Raji (cell line): ENCODE data around the gene ARHGEF6.

Experiments
- POLR2A ChIP-seq: IDR thresholded peaks from 2 replicates; pipeline ENCODE4 v1.6.1; 2011; ENCODE audit warnings: low read depth, low read length, control low read depth; ENCODE audit not compliant: insufficient read depth

The ARHGEF6 gene

DNA sequence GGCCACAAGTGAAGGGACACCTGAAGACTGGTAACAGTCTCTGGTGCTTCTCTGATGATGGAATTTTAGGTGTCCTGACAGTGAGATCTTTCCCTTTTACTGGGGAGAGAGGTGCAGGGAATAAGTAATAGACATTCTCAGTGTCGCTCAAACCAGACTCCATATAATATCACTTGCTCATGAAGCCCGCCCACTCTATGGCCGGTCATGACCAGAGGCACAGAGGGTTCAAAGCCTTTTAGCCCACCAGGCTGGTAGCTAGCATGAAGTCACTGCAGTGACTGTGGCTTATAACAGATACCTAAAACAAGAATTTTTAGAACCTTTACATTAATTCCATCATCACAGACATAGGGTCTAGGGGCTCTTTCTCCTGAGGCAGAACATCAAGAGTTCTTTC, 129.9 kb downstream of the ARHGEF6 start:
- no peak for TF ChIP-seq POLR2A

DNA sequence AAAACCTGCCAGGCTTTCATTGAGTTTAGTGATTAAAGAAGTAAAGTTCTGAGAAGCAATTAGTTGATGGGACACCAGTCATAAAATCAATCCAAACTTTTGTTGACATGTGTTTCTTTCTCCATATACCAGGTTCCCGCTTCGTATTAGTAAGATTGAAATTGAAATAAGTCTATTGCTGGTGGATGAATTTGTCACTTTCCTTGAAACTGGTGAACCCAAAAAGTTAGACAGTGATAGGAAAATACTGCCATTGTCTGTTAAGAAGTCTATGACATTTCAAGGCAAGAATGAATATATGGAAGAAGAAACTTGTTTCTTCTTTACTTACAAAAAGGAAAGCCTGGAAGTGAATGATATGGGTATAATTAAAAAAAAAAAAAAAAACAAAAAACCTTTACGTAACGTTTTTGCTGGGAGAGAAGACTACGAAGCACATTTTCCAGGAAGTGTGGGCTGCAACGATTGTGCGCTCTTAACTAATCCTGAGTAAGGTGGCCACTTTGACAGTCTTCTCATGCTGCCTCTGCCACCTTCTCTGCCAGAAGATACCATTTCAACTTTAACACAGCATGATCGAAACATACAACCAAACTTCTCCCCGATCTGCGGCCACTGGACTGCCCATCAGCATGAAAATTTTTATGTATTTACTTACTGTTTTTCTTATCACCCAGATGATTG, 132.9 kb downstream of the ARHGEF6 start, which contains the start of gene CD40LG:
Gene CD40LG (plus strand): TSS at position 482 of the 684 bp plus-strand sequence. CDS start 91 bp downstream, at position 573.
- TF ChIP-seq POLR2A, result no peak

DNA sequence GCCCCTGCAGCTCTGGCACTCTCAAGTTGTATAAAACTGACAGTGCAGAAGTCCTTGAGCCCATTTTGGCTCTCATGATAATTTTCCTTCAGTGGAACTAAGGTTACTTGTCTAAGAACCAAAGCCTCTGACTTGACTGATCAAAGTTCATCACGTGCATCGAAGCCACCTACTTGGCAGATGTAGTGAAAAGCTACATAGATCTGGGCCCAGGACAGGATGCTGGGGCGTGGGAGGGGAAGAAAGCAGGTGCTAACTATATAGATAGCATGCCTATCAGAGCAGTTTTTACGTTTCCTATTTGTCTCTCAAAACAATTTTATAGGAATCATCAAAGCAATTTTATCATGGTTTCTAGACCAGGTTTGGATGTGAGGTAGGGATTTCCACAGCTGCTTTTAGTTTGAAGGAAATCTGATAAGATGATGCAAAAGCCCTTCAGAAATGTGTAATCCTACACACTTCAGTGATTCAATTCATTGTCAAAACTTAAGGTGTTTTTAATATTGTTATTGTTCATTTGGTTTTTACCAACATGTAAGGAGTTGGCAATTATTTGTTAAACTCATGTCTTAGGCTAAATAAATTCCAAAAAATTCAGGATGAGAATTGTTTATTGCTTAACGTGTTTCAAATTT, 134.0 kb downstream of the ARHGEF6 start:
- no peak for TF ChIP-seq POLR2A

DNA sequence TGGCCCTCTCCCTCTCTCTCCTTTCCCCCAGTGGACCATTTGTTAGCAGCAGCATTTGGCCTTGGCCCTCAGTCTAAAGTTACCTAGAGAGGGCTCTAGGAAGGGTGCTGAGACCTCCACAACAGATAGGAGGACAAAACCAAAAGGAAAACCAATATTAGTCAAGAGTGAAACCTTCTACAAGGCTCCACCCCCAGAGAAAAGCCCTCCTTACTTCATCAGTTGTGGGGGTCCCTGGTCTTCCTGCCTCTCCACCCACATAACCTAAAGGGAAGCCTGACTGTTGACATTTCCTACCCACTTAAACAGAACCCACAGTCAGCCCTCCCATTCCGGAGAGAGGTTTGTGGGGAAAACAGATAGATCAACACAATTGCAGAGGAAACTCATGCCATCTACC, 137.5 kb downstream of the ARHGEF6 start:
- TF ChIP-seq POLR2A, result no peak

DNA sequence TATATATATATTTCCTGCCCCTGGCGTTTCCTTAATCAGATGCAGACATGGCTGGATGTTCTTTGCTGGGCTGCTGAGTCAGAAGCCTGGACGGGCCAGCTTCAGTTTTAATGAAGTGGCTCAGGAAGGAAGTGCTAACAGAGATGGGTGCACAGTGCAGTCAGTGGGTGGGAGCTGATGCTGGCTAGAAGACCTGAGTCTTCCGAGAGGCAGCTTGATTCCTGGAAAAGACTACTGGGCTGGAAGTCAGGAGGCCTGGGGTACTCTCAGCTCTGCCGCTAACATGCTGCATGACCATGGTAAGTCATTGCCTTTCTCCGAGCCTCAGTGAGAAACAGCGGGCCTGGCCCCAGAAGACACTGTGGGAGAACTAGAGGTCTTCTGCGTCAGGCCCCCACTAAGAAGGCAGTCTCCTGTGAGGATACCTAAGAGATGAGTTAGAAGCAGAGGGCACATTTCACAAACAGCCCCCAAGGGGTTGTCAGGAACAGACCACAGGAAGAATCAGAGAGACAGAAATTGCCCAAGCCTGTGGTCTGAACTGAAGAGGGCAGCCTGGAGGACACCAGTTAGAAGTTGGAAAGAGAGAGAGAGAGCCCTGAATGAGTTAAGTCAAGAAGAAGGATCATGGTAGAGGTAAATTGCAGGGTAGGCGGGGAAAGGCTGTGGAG, 141.1 kb downstream of the ARHGEF6 start:
- TF ChIP-seq POLR2A, result no peak

DNA sequence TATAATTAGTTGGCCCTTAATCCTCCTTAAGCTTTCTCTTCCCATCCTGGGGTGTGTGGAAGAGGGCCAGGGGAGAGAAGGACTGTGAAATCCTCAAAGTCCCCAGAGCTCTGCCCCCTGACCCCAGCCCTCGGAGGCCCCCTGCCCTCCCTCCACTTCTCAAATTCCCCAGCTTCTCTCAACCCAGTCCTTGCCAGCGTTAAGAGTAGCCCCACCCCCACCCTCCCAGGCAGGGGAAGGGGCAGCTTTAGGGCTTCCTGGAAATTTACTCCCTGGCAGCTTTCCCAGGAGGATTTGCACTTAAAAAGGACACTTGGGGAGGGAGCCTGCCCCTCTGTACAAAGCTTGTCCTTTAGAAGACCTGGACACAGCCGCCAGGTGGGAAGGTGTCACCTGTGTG, 144.6 kb downstream of the ARHGEF6 start:
- TF ChIP-seq POLR2A, result no peak

DNA sequence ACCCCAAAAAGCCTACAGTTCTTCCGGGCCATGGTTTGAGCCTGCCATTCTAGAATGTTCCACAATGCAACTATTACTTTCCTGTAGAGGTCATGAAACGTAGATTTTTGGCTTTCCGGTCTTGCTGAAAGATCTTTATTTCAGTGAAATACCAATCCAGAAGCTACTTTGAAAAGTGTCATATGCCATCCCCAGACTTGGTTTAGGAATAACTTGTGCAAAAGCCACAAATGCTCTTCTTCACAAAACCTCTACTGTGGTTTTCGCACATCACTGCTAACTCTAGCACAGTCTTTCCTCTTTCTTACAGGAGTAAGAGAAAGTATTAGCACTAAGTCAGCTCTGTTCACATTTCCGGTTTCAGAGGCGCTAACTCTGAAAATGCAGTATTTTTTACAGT, 145.5 kb downstream of the ARHGEF6 start:
- no peak for TF ChIP-seq POLR2A

DNA sequence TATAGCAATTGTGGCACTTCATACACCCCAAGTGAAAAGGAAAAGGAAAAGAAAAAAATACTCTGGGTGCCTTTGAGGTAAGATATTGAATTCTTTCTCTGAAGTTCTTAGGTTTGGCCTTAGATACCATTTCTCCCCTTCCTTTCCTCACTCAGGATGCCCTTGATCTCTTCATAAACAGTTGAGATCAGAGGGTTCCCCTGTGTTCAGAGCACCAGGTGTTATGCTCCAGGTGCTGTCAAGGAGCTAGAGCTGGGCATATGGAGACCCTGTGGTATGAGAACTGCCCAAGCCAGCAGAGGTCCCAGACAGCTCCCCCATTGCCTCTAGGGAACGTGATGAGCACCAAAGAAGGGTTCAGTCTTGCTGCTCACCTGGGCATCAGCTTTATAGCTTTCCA, 149.9 kb downstream of the ARHGEF6 start:
- no peak for TF ChIP-seq POLR2A

DNA sequence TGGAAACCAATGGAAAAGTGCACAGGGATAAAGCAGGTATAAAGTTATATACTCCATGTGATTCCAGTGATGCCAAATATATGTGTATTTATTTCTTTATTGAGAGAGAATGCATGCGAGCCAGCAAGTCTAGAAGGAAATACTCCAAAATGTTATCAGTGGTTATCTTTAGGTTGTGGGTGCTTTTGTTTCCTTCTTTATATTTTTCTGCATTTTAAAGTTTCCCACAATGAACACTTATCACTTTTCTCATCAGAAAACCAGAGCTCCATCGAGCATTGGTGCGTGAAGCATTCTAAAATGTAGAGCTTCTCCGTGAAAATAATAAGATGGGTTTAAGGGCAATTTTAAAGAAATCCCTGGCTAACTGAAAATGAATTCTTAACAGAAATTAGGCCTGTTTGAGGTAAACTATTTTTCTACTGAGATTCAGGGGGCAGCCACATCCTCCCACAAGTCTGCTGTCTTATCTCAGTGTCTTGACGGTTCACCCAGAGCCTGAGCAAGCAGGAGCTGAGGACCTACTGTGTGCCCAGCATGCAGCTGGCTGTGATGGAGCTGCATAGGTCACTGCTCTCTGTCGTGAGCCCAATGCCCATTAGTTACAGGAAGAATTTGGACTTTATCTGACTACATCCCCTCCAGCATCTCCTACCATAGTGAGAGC, 151.5 kb downstream of the ARHGEF6 start:
- TF ChIP-seq POLR2A, result no peak

DNA sequence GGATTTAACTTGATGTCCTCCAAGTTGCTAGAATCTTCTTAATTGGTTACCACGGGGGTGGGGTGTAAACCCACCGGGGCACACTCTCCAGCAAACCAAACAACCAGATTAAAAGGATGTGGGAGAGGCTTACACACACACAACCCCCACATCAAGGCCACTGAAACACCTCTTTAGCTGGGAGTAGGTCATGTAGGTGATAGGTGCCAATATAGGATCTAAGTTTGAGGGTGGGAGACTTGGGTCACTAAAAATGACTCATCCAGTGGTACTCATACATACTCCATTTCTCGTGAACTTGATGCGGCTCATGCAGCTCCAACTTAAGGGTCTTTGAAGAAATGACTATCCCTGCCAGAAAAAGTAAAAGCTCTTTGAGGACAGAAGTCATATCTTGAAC, 153.3 kb downstream of the ARHGEF6 start:
- no peak for TF ChIP-seq POLR2A

DNA sequence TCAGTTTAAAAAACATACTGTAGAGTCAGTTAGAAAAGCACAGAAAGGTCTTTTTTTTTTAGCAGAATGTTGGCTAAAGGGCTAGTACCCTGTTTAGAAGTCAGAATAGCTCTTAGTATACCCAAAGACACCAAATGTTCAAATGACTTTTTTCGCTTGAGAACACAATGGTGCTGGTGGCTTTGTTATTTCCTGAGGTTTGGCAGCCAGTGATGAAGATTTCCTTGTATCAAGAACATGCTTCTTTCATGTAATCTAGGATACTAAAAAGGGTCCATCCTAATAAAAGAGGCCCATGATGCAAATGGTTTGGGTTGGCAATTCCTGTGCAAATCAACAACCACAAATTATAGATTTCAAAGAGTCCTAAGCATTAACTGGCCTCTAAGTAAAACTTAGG, 153.8 kb downstream of the ARHGEF6 start:
- TF ChIP-seq POLR2A, result no peak

DNA sequence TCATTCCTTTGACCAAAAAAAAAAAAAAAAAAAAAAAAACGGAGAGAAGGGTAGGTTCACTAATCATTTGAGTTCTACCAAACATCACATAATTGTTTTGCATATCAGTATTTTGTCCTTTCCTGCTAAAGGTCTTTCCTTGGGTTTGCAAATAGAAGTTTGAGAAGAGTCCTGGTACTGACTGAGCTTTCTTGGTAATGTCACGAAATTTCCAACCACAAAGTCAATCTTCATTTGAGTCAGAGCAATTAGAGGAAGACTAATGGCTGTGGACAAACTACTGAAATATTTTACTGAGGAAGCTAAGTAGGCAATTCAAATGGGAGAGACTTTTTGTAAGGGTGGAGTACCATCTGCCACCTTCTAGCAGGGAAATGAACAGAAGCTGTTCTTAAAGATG, 154.5 kb downstream of the ARHGEF6 start:
- TF ChIP-seq POLR2A, result no peak

DNA sequence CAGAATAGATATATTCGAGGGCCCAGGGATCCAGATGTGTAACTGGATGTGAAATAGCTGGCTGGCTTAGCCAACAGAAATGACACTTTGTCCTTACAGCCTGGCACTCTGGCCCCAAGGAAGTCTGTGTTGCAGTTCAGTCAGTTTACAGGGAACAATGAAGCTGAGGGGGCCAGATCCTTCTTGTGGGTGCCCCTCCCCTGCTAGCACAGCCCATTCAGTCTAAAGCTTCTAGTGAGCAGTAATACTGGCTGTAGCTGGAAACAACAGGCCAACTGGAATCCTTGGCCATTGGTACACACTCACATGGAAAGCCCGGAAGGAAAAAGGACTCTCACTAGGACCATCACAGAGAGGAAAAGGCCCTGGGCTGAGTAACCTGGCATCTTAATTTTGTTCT, 155.5 kb downstream of the ARHGEF6 start:
- TF ChIP-seq POLR2A, result no peak

DNA sequence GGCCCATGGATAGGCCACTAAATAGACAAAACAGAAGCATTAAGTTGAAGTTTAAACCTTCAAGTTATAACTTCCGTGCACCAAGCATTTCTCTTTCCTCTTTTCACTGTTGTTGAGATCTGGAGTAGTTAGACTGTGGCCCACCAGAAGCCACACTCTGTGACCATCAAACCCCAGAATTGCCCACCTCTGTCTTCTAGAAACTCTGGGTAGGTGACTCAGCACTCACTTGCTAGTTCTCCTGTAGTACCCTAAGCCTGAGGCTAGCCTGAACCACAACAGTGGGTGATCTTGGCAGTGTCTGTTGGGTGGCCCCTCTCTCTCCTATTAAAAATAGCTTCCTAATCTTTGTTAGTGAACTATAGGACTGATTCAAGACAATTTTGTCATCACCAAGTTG, 157.3 kb downstream of the ARHGEF6 start:
- no peak for TF ChIP-seq POLR2A

DNA sequence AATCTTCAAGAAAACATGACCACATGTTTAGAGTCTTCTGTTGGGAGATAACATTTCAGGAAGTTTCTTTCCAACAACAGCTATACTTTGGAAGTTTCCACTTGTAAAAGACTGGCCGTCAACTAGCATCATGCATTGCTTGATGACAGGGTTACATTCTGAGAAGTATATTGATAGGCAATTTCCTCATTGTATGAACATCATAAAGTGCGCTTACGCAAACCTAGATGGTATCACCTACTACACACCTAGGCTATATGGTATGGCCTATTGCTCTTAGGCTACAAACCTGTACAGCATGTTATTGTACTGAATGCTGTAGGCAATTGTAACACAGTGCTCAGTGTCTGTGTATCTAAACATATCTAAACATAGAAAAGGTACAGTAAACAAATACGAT, 158.2 kb downstream of the ARHGEF6 start:
- no peak for TF ChIP-seq POLR2A

DNA sequence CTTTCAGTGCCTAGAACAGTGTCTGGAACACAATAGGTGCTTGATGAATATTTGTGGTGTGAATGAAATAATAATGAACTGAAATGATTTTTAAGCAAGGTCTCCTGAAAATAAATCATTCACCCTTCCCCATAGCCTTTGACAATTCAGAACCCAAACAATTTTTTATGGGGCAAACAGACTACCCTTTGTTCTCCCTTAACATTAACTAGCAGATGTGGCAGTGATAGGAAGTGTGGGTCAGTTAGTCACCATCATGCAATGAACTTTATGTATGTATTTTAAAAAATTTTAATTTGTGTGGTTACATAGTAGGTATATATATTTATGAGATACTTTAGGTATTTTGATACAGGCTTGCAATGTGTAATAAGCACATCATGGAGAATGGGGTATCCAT, 160.0 kb downstream of the ARHGEF6 start:
- TF ChIP-seq POLR2A, result no peak

DNA sequence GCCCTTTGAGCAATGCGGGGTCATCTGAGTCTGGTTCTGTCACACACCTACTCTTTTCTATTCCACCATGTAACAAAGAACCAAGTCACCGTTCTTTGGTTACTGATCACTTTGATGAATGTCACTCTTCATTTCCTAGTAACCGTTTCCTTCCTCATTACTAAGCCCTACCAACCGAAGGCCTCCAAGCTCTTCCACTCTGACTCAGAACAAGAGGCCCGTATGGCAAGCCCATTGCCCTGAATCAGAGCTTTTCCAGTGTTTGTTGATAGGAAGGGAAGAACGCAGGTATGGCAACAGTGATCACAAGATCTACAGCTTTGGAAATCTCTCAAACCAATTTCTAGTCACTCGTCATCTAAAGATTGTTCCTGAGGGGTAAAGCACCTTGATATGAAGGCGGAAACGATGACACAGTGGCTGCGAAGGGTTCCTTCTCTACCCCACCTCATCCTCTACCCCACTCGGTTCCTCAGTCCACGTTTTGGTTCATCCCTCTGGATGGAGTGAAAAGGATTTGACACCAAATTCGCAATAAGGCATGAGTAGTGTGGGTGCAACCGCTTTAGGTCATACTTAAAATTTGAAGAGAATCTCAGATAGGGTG, 160.7 kb downstream of the ARHGEF6 start:
- no peak for TF ChIP-seq POLR2A
